OCI-LY1 (cell line): ENCODE data around the gene PLSCR4.
A peak's percentile ranks its signal among the peaks of the same experiment; 100 is the strongest.

Source experiments
- H2AFZ ChIP-seq: fragments of 200-600 bp; sonication (generic), shearing (Covaris generic); 2 replicates; pipeline ENCODE4 v1.6.0; 2014; ENCODE audit warnings: antibody characterized with exemption, mild to moderate bottlenecking, low read length
- H3F3A ChIP-seq: fragments of 200-600 bp; sonication (generic), shearing (Covaris generic); 2 replicates; pipeline ENCODE4 v1.6.0; 2014; ENCODE audit warnings: mild to moderate bottlenecking, antibody characterized with exemption, low read length, moderate library complexity; ENCODE audit not compliant: insufficient read depth
- H3K27ac ChIP-seq: fragments of 200-600 bp; sonication (generic); 2 replicates; pipeline ENCODE4 v1.5.1; 2014; ENCODE audit warnings: low read length, mixed run types, mild to moderate bottlenecking, low read depth; ENCODE audit not compliant: poor library complexity, severe bottlenecking
- H3K27me3 ChIP-seq: fragments of 200-600 bp; sonication (generic); 2 replicates; pipeline ENCODE4 v1.6.0; 2014; ENCODE audit warnings: antibody characterized with exemption, mild to moderate bottlenecking, low read length, moderate library complexity; ENCODE audit not compliant: insufficient read depth
- H3K36me3 ChIP-seq: fragments of 200-600 bp; sonication (generic); 2 replicates; pipeline ENCODE4 v1.6.1; 2014; ENCODE audit warnings: mild to moderate bottlenecking, antibody characterized with exemption, low read length, moderate library complexity, mixed read lengths; ENCODE audit not compliant: insufficient read depth
- H3K4me1 ChIP-seq: fragments of 200-600 bp; sonication (generic); 2 replicates; pipeline ENCODE4 v1.5.1; 2014; ENCODE audit warnings: mild to moderate bottlenecking, low read length, moderate library complexity; ENCODE audit not compliant: insufficient read depth, severe bottlenecking
- H3K4me2 ChIP-seq: fragments of 200-600 bp; sonication (generic), shearing (Covaris generic); 2 replicates; pipeline ENCODE4 v1.6.1; 2014; ENCODE audit warnings: low read length
- H3K4me3 ChIP-seq: fragments of 200-600 bp; sonication (generic); 2 replicates; pipeline ENCODE4 v1.5.1; 2014; ENCODE audit warnings: low read length, low read depth, mild to moderate bottlenecking, mixed read lengths; ENCODE audit not compliant: poor library complexity, severe bottlenecking
- H3K79me2 ChIP-seq: fragments of 200-600 bp; shearing (Covaris generic); 2 replicates; pipeline ENCODE4 v1.6.1; 2016; ENCODE audit warnings: mixed run types, low read length, mixed read lengths; ENCODE audit not compliant: insufficient read depth
- H3K9ac ChIP-seq: fragments of 200-600 bp; sonication (generic), shearing (Covaris generic); 2 replicates; pipeline ENCODE4 v1.6.1; 2014; ENCODE audit warnings: mild to moderate bottlenecking, low read length, mixed read lengths
- H3K9me2 ChIP-seq: fragments of 200-600 bp; sonication (generic), shearing (Covaris generic); 2 replicates; pipeline ENCODE4 v1.6.1; 2014; ENCODE audit warnings: low read depth, mild to moderate bottlenecking, low read length, mixed read lengths
- H3K9me3 ChIP-seq: fragments of 200-600 bp; shearing (Covaris generic); 2 replicates; pipeline ENCODE4 v1.6.1; 2014; ENCODE audit warnings: low read length, mixed read lengths
- H4K20me1 ChIP-seq: fragments of 200-600 bp; sonication (generic), shearing (Covaris generic); 2 replicates; pipeline ENCODE4 v1.6.0; 2016; ENCODE audit warnings: mild to moderate bottlenecking, low read length; ENCODE audit not compliant: insufficient read depth
- CTCF ChIP-seq: fragments of 200-600 bp; sonication (generic), shearing (Covaris generic); IDR thresholded peaks from 2 replicates; pipeline ENCODE4 v1.5.1; 2017; ENCODE audit warnings: mild to moderate bottlenecking, antibody characterized with exemption, low read length, moderate library complexity, mixed read lengths
- EZH2 ChIP-seq: fragments of 200-600 bp; sonication (generic), shearing (Covaris generic); IDR thresholded peaks from 2 replicates; pipeline ENCODE4 v1.8.0; 2017; ENCODE audit warnings: borderline replicate concordance, mixed run types, mild to moderate bottlenecking, antibody characterized with exemption, low read length, moderate library complexity, mixed read lengths

The PLSCR4 gene

DNA sequence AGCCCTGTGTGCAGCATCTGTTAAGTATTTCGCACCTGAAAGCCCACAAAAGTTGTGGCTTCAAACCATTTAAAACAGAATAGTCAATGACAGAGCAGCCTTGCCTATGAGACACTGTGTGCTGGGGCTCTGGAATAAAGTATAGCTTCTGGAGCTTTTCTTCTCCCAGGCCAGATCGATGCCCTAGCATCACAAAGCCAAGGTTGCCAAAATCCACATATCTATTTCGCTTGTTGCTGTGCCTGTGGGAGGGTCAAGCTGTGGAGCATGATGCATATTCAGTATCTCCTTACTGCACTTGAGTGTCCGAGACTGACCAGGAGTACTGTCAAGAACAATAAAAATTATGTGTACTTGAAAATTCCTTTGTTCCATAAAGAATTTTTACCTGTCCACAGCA lies 97.5 kb downstream of the PLSCR4 start:
- Histone ChIP-seq H3K4me2 (no peak overlapping the region), H3K36me3 (no peaks in the 10 kb centered on the region), H3K9me2 (no peaks in the 10 kb centered on the region), H4K20me1 (no peaks in the 10 kb centered on the region), H3K27me3 (no peaks in the 10 kb centered on the region), H3K27ac (no peak overlapping the region), H3K4me1 (no peaks in the 10 kb centered on the region), H2AFZ (no peak overlapping the region), H3K4me3 (no peak overlapping the region), H3K9ac (no peak overlapping the region), H3K79me2 (no peaks in the 10 kb centered on the region), H3F3A (no peaks in the 10 kb centered on the region), H3K9me3 (no peaks in the 10 kb centered on the region)
- no peak for TF ChIP-seq CTCF
- TF ChIP-seq EZH2 = no peak

- Histone ChIP-seq H3K27ac (no peak overlapping the region), H3K79me2 (no peaks in the 10 kb centered on the region), H3F3A (no peaks in the 10 kb centered on the region)
Observed at GRCh38 chr3:146152834-146153233, 98.1 kb downstream of the PLSCR4 start.

GRCh38 chr3:146148468-146148931 lies 102.4 kb downstream of the PLSCR4 start:
- Histone ChIP-seq H3K79me2 (no peaks in the 10 kb centered on the region), H4K20me1 (no peaks in the 10 kb centered on the region), H3K27me3 (no peaks in the 10 kb centered on the region), H3K4me3 (no peak overlapping the region), H3K4me1 (no peaks in the 10 kb centered on the region), H2AFZ (no peak overlapping the region), H3K9me3 (no peaks in the 10 kb centered on the region), H3K36me3 (no peaks in the 10 kb centered on the region), H3K4me2 (no peak overlapping the region), H3K9ac (no peak overlapping the region), H3K9me2 (no peaks in the 10 kb centered on the region), H3K27ac (no peak overlapping the region), H3F3A (no peaks in the 10 kb centered on the region)
- no peak for TF ChIP-seq EZH2
- peak; percentile 18; the same call in 1 of the 2 replicates for TF ChIP-seq CTCF

More at GRCh38 chr3:146152834-146153233, 98.1 kb downstream of the PLSCR4 start:
- Histone ChIP-seq H3K27me3 (no peaks in the 10 kb centered on the region), H3K4me1 (no peaks in the 10 kb centered on the region), H3K9ac (no peak overlapping the region), H3K4me3 (no peak overlapping the region), H4K20me1 (no peaks in the 10 kb centered on the region), H2AFZ (no peak overlapping the region), H3K36me3 (no peaks in the 10 kb centered on the region), H3K4me2 (no peak overlapping the region), H3K9me3 (no peaks in the 10 kb centered on the region), H3K9me2 (no peaks in the 10 kb centered on the region)
- no peak for TF ChIP-seq EZH2
- no peak for TF ChIP-seq CTCF
